MM.1S (cell line): ENCODE results near the gene MCOLN1.

Source experiments
- CTCF ChIP-seq: fragments of 300-600 bp; sonication (generic); IDR thresholded peaks from 2 replicates; pipeline ENCODE4 v1.5.1; 2016; ENCODE audit warnings: antibody characterized with exemption, low read length, mixed read lengths
- EZH2 ChIP-seq: fragments of 300-600 bp; sonication (generic); optimal IDR thresholded peaks from 2 replicates; pipeline ENCODE3; 2017; ENCODE audit warnings: low read depth, mild to moderate bottlenecking, antibody characterized with exemption, low read length, mixed read lengths
- EZH2phosphoT487 ChIP-seq: fragments of 300-600 bp; sonication (generic); IDR thresholded peaks from 2 replicates; pipeline ENCODE4 v1.6.1; 2018; ENCODE audit warnings: antibody characterized with exemption, low read length

DNA sequence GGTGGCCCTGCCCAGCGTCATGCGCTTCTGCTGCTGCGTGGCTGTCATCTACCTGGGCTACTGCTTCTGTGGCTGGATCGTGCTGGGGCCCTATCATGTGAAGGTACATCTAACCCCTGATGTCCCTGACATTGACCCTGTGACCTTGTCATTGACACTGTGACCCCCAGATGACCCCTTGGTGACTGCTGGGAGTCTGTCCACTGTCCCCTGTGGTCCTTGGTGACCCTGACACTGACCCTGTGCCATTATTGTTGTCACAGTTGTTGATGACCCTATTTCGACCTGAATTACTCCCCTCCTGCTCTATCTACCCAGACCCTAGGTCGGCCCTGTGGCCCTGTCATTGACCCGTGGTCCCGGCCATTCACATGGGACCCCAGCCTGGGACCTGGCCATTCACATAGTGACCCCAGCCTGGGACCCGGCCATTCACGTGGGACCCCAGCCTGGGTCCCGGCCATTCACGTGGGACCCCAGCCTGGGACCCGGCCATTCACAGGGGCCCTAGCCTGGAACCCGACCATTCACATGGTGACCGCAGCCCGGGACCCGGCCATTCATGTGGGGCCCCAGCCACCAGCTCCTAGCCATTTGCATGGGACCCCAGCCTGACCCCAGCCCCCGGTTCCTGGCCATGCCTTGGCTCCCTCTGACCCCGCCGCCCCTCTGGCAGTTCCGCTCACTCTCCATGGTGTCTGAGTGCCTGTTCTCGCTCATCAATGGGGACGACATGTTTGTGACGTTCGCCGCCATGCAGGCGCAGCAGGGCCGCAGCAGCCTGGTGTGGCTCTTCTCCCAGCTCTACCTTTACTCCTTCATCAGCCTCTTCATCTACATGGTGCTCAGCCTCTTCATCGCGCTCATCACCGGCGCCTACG lies 7.4 kb downstream of the MCOLN1 start:
- TF ChIP-seq CTCF (no peak), EZH2 (no peak), EZH2phosphoT487 (no peak)
